Neural crest cell (in vitro differentiated cells): ENCODE data around the gene GPR26. TPM values are rescaled to one million over a fixed set of nuclear protein-coding genes. Genes with fewer than 3 reads are reported as not detected.

Source experiments
- DNase-seq: peaks from one replicate; pipeline ENCODE4 v3.0.0; 2021; ENCODE audit warnings: low read depth, mixed read lengths, low spot score
- H3K27ac Mint-ChIP-seq: one replicate; pipeline ENCODE4 v1.8.0; 2021; ENCODE audit warnings: mild to moderate bottlenecking, mixed read lengths; ENCODE audit not compliant: unreplicated experiment
- H3K27me3 Mint-ChIP-seq: 2 replicates; pipeline ENCODE4 v1.8.0; 2021; ENCODE audit warnings: low read depth, mild to moderate bottlenecking, mixed read lengths
- H3K36me3 Mint-ChIP-seq: 2 replicates; pipeline ENCODE4 v1.8.0; 2021; ENCODE audit warnings: low read depth, mild to moderate bottlenecking, mixed read lengths
- H3K4me1 Mint-ChIP-seq: 2 replicates; pipeline ENCODE4 v1.8.0; 2021; ENCODE audit warnings: mixed read lengths
- H3K4me3 Mint-ChIP-seq: one replicate; pipeline ENCODE4 v1.8.0; 2021; ENCODE audit warnings: mild to moderate bottlenecking, mixed read lengths
- H3K9me3 Mint-ChIP-seq: 2 replicates; pipeline ENCODE4 v1.8.0; 2021; ENCODE audit warnings: mixed read lengths
- long read RNA-seq: library from polyadenylated mRNA; unstranded; transcript quantifications from one replicate; pipeline ENCODE4 v2.0.0, GENCODE V29; 2020
- total RNA-seq: library from RNA; stranded (reverse); gene quantifications from 2 replicates; pipeline ENCODE4 v1.2.1, GENCODE V29; 2021
- TF ChIP-seq, protein P1 (sequence below): fragments of 200-600 bp; sonication (generic); conservative IDR thresholded peaks from 2 replicates; pipeline ENCODE4 v1.5.0; 2021; ENCODE audit warnings: antibody characterized with exemption, mild to moderate bottlenecking

The GPR26 gene, protein sequence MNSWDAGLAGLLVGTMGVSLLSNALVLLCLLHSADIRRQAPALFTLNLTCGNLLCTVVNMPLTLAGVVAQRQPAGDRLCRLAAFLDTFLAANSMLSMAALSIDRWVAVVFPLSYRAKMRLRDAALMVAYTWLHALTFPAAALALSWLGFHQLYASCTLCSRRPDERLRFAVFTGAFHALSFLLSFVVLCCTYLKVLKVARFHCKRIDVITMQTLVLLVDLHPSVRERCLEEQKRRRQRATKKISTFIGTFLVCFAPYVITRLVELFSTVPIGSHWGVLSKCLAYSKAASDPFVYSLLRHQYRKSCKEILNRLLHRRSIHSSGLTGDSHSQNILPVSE
- total RNA-seq: not detected in 2 replicates
- long read RNA-seq: 0 reads

DNA sequence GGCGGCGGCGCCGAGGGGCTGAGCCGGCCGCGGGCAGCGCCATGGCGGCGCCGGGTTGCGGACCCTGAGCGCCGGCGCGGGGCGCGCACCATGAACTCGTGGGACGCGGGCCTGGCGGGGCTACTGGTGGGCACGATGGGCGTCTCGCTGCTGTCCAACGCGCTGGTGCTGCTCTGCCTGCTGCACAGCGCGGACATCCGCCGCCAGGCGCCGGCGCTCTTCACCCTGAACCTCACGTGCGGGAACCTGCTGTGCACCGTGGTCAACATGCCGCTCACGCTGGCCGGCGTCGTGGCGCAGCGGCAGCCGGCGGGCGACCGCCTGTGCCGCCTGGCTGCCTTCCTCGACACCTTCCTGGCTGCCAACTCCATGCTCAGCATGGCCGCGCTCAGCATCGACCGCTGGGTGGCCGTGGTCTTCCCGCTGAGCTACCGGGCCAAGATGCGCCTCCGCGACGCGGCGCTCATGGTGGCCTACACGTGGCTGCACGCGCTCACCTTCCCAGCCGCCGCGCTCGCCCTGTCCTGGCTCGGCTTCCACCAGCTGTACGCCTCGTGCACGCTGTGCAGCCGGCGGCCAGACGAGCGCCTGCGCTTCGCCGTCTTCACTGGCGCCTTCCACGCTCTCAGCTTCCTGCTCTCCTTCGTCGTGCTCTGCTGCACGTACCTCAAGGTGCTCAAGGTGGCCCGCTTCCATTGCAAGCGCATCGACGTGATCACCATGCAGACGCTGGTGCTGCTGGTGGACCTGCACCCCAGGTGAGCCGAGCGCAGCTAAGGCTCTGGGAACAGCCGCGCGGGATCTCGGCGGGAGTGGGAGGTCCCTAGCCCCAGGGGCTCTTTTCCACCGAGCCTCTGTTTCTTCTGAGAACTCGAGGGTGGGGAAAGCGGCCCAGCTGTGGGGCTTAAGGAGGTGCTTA, at the start of gene GPR26:
Gene GPR26 (plus strand): TSS at position 38 of the 919 bp plus-strand sequence. CDS start 53 bp downstream, at position 91.
- H3K36me3 Mint-ChIP-seq: no peaks in the 10 kb centered on the region
- no peaks in the 10 kb centered on the region for H3K4me1 Mint-ChIP-seq
- H3K27ac Mint-ChIP-seq: no peak within 1 kb of the TSS
- TF ChIP-seq, protein P1, sequence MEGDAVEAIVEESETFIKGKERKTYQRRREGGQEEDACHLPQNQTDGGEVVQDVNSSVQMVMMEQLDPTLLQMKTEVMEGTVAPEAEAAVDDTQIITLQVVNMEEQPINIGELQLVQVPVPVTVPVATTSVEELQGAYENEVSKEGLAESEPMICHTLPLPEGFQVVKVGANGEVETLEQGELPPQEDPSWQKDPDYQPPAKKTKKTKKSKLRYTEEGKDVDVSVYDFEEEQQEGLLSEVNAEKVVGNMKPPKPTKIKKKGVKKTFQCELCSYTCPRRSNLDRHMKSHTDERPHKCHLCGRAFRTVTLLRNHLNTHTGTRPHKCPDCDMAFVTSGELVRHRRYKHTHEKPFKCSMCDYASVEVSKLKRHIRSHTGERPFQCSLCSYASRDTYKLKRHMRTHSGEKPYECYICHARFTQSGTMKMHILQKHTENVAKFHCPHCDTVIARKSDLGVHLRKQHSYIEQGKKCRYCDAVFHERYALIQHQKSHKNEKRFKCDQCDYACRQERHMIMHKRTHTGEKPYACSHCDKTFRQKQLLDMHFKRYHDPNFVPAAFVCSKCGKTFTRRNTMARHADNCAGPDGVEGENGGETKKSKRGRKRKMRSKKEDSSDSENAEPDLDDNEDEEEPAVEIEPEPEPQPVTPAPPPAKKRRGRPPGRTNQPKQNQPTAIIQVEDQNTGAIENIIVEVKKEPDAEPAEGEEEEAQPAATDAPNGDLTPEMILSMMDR: no peak
- H3K4me3 Mint-ChIP-seq: peak within 1 kb of the TSS; percentile 34
- DNase-seq: peak; percentile 4
- H3K27me3 Mint-ChIP-seq: peaks cover 95% of the 10 kb centered on the region
- no peaks in the 10 kb centered on the region for H3K9me3 Mint-ChIP-seq

DNA sequence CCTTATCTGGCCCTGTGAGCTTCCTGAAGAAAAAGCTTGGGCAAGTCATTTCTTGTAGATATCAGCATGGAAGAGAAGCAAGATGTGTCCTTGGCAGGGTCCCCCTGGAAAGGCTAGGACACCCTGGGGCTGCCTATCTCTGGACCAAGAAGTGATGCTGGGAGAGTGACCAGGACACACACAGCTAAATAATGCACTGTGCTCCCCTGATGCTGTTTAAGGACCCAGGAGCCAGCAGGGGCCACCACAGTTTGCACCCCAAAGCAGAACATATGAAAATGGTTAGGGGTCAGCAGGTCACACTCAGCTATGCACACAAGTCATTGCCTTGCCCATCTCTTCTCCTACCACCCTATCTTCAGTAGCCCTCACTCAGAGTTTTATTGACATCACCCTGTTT, 47.9 kb upstream of the GPR26 start:
- DNase-seq: no peak
- Mint-ChIP-seq H3K9me3 (no peaks in the 10 kb centered on the region), H3K27me3 (peaks cover 56% of the 10 kb centered on the region), H3K36me3 (no peaks in the 10 kb centered on the region), H3K4me1 (no peaks in the 10 kb centered on the region), H3K4me3 (no peak overlapping the region), H3K27ac (no peak overlapping the region)
- TF ChIP-seq, protein P1: no peak

DNA sequence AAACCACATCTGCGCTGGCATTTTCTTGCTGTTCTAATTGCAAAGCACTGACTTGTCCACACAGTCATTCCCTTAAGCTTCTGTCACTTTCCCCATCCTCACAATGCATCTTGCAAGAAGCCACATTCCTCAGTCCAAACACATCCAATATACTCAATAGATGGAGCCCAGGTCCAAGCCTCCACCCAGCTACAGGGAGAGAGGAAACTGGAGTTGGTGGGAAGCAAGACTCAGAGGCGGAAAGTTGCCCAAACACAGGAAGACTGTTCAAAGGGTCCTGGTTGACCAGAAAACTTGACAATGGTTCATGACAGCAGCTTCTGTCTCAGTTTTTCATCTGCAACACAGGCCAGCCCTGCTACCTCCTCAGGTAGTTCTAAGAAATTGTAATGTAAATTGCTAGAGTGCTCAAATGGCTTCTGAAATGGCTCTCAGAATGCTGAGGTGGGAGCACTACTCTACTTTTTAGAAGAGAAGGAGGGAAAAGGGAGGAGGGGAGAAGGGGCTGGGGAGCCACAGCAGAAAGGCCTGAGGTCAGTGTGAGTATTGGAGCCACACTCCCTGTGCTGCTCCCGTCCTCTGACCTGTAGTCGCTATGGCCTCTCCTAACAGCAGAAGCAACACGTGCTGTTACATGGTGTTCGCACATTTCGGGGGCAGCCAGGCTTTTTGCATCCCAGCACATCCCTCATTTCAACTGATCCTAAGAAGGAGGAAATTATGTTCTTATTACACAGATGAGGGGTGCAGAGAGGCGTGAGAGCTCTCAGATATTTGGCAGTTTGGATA, 46.9 kb upstream of the GPR26 start:
- no peak overlapping the region for H3K4me3 Mint-ChIP-seq

DNA sequence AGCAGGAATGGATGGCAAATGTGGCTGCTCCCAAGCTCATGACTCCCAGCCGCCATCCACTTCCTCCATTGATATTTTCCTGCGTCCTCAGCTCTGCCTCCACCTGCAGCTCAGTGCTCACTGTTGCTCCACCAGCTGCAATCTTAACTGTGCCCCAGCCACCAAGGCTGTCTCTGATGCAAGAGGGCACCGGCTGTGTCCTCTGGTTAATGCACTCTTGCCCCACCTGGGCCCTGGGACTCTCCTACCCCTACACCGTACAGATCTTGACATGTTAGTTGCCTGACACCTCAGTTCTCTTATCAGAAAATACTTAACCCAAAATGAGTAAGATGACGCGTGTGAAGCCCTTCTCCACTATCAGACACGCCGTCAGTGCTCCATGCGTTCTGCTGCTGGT, 45.5 kb upstream of the GPR26 start:
- Mint-ChIP-seq H3K36me3 (no peaks in the 10 kb centered on the region), H3K27me3 (peaks cover 57% of the 10 kb centered on the region), H3K27ac (no peak overlapping the region), H3K4me1 (no peaks in the 10 kb centered on the region), H3K9me3 (no peaks in the 10 kb centered on the region), H3K4me3 (no peak overlapping the region)
- TF ChIP-seq, protein P1: no peak
- DNase-seq: no peak

More for the DNA sequence above, 46.9 kb upstream of the GPR26 start:
- no peaks in the 10 kb centered on the region for H3K4me1 Mint-ChIP-seq
- no peak overlapping the region for H3K27ac Mint-ChIP-seq
- DNase-seq: no peak
- H3K9me3 Mint-ChIP-seq: no peaks in the 10 kb centered on the region
- H3K27me3 Mint-ChIP-seq: peaks cover 58% of the 10 kb centered on the region
- no peaks in the 10 kb centered on the region for H3K36me3 Mint-ChIP-seq
- TF ChIP-seq, protein P1: no peak

DNA sequence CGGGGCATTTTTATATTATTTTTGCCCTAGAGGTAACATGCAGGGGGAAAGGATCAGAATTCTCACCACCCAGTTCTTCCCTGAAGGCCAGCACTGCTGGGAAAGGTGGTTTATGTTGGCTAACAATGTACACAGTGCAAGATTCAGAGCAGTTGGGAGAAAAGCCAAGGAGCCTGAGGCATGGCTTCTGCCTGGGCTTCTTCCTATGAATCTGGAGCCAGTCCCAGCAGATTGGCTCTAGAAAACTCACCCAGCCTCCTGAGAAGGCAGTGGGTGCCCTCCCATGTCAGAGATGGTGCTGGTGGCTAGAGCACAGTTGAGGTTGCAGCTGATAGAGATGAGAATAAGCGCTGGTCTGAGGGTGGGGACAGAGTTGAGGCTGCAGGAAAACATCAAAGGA, 44.7 kb upstream of the GPR26 start:
- Mint-ChIP-seq H3K27me3 (peaks cover 58% of the 10 kb centered on the region), H3K36me3 (no peaks in the 10 kb centered on the region), H3K9me3 (peaks cover under 1% of the 10 kb centered on the region), H3K4me3 (no peak overlapping the region), H3K4me1 (no peaks in the 10 kb centered on the region), H3K27ac (no peak overlapping the region)
- TF ChIP-seq, protein P1: no peak
- DNase-seq: no peak
